GM12891 (cell line): Measurements from ENCODE around the gene PXMP4.

Experiments
- DNase-seq: peaks from one replicate; pipeline ENCODE4 v3.0.0; 2011; ENCODE audit warnings: low spot score; ENCODE audit not compliant: insufficient read length
- FAIRE-seq: peaks from 2 replicates; lab custom pipeline; 2011; peaks lifted over from hg19 to GRCh38; lab: Jason Lieb, UNC
- PAX5 ChIP-seq: IDR thresholded peaks from 2 replicates; pipeline ENCODE4 v1.6.1; 2011; ENCODE audit warnings: low read length, moderate library complexity, mild to moderate bottlenecking; ENCODE audit not compliant: insufficient read depth, severe bottlenecking
- POLR2A ChIP-seq: IDR thresholded peaks from 2 replicates; pipeline ENCODE4 v1.6.1; 2011; ENCODE audit warnings: low read depth, low read length, control low read depth
- POLR2AphosphoS5 ChIP-seq: IDR thresholded peaks from 2 replicates; pipeline ENCODE4 v1.6.1; 2011; ENCODE audit warnings: low read depth, low read length, control low read depth
- POU2F2 ChIP-seq: IDR thresholded peaks from 2 replicates; pipeline ENCODE4 v1.6.1; 2011; ENCODE audit warnings: low read depth, mild to moderate bottlenecking, control low read depth, low read length, moderate library complexity
- SPI1 ChIP-seq: IDR thresholded peaks from 2 replicates; pipeline ENCODE4 v1.6.1; 2011; ENCODE audit warnings: low read depth, low read length, control low read depth
- TAF1 ChIP-seq: IDR thresholded peaks from 2 replicates; pipeline ENCODE4 v1.6.1; 2011; ENCODE audit warnings: low read depth, low read length, control low read depth

PXMP4 gene

DNA sequence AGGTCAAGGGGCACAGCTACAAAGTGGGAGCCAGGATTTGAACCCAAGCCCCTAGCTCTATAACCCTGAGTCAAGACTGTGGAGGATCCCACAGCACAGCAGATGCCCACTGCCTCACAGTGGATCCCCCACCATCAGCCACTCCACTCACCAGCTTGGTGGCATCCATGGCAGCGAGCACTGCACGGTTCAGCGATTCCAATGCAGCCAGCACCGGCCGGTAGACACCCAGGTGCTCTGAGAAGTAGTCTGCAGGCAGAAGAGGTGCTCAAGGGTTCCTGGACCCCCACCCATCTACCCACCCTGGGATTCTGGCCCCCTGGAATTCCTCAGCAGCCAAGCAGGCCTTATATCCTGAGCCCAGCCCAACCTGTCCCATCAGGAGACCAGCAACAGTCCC is 50.9 kb downstream of the PXMP4 start:
- FAIRE-seq (no peak), DNase-seq (no peak)
- TF ChIP-seq PAX5 (peak; percentile 39), POLR2A (no peak), SPI1 (no peak), POLR2AphosphoS5 (no peak)

DNA sequence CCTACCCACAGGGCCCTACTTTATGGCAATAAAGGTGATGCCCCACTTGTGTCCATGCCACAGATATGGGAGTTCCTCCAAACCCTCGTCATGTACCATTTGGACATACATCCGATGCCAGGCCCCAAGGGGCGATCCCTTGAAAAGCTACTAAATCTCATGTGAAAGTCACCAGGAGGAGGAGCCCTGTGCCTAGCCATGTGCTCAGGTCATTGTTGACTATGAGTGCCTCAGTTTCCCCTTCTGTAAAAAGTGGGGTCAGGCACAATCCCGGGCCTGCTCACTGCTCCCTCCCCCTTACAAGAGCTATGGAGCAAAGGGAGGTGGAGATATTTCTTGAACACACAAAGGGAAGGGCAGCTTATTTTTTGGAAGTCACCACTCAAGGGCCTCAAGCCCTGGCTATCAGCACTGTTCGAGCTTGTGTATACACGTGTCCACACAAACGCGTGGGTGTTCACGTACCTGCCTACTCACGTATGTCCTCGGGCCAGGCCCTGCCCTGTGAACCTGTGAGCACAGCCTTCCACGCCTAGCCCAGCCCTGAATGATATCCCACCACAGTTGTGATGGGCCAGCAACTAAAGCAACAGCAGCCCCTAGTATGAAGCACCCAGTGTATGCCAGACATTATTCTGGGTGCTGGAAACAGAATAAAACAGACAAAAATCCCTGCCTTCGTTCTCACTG is 51.5 kb downstream of the PXMP4 start:
- no peak for FAIRE-seq
- no peak for DNase-seq
- TF ChIP-seq POLR2A (no peak), PAX5 (no peak), POU2F2 (no peak), SPI1 (no peak)

DNA sequence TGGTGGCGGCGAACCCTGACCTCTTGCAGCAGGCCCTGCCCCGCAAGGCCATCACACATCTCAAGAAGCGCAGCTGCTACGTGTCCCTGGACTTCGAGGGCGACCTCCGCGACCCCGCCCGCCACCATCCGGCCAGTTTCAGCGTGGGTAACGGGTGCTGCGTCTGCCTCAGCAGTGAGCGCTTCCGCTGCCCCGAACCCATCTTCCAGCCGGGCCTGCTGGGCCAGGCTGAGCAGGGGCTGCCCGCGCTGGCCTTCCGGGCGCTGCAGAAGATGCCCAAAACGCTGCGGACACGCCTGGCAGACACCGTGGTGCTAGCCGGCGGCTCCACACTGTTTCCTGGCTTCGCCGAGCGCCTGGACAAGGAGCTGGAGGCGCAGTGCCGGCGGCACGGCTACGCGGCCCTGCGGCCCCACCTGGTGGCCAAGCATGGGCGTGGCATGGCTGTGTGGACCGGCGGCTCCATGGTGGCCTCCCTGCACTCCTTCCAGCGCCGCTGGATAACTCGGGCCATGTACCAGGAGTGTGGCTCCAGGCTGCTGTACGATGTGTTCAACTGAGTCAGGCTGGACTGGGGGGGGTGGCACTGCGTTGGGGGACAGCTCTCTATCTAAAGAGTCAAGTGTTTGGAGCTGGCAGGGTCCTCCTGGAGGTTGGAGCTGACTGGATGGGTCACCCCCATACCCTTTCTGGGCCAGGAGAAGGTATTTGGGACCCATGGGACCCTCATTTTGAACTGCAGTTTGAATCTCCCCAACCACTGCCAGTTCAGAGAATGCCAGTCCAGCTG is 52.2 kb downstream of the PXMP4 start:
- peak; percentile 83 for DNase-seq
- peak; percentile 92 for FAIRE-seq

DNA sequence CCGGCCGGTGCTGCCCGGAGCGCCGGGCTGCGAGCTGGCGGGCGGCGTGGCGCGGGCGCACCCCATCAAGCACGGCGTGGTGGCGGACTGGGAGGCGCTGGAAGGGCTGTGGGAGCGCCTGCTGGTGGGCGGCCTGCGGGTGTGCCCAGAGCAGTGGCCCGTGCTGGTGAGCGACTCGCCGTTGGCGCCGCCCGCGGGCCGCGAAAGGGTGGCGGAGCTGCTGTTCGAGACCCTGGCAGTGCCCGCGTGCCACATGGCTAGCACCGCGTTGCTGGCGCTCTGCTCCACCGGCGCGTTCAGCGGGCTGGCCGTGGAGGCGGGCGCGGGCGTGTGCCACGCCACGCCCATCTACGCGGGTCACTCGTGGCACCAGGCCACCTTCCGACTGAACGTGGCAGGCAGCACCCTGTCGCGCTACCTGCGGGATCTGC is 52.9 kb downstream of the PXMP4 start:
- TF ChIP-seq PAX5 (no peak), POU2F2 (no peak), TAF1 (no peak), SPI1 (no peak), POLR2A (no peak; the same call in 1 of the 2 replicates), POLR2AphosphoS5 (no peak)
- no peak for FAIRE-seq
- no peak for DNase-seq

More for the DNA sequence above, 52.2 kb downstream of the PXMP4 start:
- TF ChIP-seq POU2F2 (no peak), TAF1 (no peak), PAX5 (no peak), POLR2A (no peak), SPI1 (no peak), POLR2AphosphoS5 (no peak)

DNA sequence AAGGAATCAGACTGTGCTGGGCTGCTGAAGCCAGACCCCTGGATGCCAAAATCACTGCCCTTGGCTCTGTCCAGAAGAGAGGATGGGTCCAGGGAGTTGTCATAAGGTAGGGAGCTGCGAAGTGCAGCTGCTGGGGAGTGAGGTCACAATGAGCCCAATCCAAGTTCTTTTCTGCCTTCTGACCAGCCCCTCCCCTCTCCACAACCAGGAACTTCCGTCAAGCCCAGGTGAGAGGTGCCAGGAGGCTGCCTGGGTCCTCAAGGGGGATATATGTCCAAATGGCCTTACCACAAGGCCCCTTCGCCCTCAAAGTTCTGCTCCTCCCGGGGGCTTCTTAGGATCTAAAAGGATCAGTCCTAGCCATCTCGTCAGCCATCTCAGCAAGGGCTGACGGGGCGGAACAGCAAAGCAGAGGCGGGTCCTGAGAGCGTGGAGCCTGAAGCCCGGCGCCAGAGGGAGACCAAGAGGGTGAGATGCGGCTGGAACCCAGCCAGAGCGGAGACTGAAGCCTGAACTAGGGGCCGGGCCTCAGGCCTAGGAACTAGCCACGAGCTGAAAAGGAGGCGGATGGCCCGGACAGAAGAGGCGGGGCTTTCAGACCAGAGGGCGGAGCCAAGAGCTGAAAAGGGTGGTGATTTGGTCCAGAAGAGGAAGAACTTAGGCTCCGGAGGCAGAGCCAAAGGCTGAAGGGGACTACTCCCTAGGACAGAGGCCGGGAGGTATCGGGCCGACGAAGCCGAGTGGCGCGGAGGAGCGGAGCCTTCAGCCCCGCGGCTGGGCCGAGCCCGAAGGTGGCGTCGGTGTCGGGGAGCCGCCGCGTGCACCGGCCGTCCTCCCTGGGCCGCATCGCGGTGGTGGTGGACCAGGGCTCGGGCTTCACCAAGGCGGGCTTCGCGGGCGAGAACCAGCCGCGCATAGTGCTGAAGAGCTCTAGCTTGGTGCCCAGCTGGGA is 53.5 kb downstream of the PXMP4 start, which contains the start of gene ACTL10:
ACTL10 (plus strand) TSS at position 651 of the 952 bp plus-strand sequence. CDS start 555 bp downstream, outside the sequence.
- FAIRE-seq (peak; percentile 84), DNase-seq (peak; percentile 96)
- TF ChIP-seq POLR2A = peak; percentile 52; the same call in 1 of the 2 replicates
- no peak; the same call in 1 of the 2 replicates for TF ChIP-seq POU2F2
- peak; percentile 47; the same call in 1 of the 2 replicates for TF ChIP-seq POLR2AphosphoS5
- TF ChIP-seq TAF1 = peak; percentile 57; the same call in 1 of the 2 replicates
- no peak for TF ChIP-seq SPI1
- TF ChIP-seq PAX5 = no peak

DNA sequence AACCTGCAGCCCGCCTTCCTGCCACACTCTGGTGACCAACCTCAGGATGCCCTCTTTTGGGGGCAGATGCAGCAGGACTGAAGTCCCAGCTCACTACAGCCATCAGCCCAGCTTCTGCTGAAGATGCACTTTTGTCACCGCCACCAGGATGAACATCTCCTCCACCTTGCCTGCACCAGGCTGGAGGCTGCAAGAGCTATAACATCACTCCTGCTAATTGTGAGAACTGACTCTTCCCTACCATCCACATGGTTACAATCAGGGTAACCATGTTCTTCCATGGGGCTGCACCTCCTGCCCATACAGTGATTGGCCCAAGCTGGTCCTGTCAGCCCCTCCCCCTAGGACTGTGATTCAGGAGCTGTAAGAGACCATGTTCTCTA is 55.4 kb downstream of the PXMP4 start:
- DNase-seq (no peak), FAIRE-seq (no peak)
- TF ChIP-seq POLR2AphosphoS5 = no peak

DNA sequence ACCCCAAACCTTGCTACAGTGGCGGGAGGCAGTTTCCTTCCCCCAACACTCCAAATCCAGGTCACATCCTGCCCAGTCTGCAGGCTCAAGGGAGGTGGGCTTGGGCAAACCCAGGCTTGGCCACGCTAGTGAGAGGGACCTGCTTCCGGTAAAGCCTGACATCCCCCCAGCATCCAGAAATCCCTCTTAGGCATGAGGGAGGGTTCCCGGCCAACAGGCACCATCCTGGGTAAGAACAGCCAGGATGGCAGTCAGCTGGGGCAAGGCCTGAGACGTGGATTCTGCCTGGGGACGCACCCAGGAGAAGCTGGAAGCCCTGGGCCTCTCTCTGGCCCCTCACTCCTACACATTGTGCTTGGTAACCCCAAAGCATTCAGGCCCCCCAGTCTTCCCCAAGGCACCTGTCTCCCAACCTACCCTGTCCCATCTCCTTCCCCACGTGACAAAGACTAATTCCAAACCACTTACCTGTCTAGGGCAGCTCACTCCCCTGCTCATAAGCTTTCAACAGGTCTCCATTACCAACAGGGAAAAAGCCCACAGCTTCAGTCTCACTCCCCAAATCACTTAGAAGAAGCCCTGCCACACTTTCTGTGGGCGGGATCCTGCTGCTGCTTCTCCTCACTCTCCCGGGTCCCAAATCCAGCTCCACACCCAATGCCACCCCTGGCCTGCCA is 55.9 kb downstream of the PXMP4 start:
- TF ChIP-seq POLR2A (no peak), PAX5 (no peak), POLR2AphosphoS5 (no peak), TAF1 (no peak), POU2F2 (no peak), SPI1 (no peak)
- DNase-seq (peak; percentile 23), FAIRE-seq (no peak)

DNA sequence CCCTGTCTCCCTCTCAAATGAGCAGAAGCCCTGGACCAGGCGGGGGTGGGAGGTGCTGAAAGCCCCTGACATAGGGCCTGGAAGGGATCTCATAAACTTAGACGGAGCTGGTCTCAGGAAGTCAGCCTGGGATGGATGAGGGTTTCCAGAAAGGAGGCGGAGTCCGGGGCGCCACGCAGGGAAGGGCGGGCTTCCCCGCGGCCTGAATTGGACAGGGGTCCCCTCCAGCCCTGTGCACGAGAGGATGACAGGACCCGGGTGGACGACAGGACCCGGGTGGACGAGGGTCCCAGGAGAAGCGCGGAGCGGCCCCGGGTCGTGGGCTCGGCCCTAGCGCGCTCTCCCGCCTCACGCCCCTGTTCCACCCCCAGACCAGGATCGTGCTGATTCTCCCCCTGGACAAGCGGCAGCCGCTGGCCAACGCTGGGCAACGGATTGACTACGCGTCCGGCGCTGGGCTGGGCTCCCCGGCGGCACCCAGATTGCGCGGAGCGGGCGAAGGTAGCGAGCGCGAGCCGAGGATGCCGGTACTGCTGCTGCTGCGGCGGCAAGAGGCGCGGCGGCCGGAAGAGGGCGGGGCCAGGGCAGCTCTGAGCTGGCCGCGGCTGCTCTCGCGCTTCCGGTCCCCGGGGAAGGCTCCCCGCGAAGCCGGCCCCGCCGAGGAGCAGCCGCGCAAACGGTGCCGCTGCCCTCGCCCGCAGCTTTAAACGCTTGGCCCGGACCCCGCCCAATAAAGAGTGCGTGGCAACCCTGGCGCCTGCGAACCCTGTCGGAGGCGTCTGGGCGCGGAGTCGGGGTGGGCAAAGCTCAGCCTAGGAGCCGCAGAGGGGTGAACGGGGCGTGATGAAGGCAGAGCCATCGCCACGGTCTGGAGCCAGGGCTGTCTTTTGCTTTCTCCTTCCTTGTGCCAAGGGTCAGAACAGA is 56.7 kb downstream of the PXMP4 start:
- TF ChIP-seq TAF1 (peak; percentile 73), POLR2A (peak; percentile 67), SPI1 (no peak), POU2F2 (no peak), PAX5 (no peak)
- DNase-seq (peak; percentile 91), FAIRE-seq (peak; percentile 87)
